Adipose tissue (tissue), 3 donors: ENCODE results near the gene SH3D19. TPM values are rescaled to one million over a fixed set of nuclear protein-coding genes. Genes with fewer than 3 reads are reported as not detected.

Source experiments
- H3K27ac ChIP-seq: one replicate; pipeline ENCODE4 v1.5.1; 2013; ENCODE audit warnings: low read depth, low read length
- WGBS, 3 donors: extraction: QIAGEN DNeasy Blood & Tissue Kit; methylation state at CpG; one replicate each; pipeline ENCODE4 v1.1.7; 2013; 5-methylcytosine and 5-hydroxymethylcytosine counted together
- polyA plus RNA-seq, 3 donors: library from polyadenylated mRNA; stranded (reverse); fragments of 200-250 nt; gene quantifications; one replicate each; pipeline ENCODE4 v1.2.3, GENCODE V29; 2013
- donor health status: healthy with polysubstance abuse.
- donor health status: Bipolar disorder and iron deficiency.
- donor health status: healthy.

SH3D19 gene
- polyA plus RNA-seq, 3 donors: 9.0 to 163 (median 49.0) TPM

DNA sequence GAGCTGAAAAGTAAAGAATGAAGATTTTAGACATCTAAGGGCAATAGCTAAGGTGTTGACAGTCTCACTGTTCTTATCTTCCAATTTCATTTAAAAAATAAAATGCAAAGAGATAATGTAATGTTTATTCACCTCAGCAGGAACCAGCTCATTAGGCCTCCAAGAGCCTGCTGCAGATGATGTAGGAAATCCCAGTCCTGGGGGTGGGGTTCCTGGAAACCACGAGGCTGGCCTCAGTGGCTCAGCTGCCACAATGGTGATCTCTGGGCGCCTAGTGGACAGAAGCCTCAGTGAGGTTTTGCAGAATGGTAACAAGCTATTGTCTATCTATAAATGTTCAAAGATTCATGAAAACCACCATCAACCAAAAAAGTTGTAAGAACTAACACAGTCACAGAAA, 148.7 kb downstream of the SH3D19 start:
- no peak overlapping the region for H3K27ac ChIP-seq
- WGBS, 3 donors: 66 to 88% (median 69%) methylated on average over 2 of the region's 2 CpGs

DNA sequence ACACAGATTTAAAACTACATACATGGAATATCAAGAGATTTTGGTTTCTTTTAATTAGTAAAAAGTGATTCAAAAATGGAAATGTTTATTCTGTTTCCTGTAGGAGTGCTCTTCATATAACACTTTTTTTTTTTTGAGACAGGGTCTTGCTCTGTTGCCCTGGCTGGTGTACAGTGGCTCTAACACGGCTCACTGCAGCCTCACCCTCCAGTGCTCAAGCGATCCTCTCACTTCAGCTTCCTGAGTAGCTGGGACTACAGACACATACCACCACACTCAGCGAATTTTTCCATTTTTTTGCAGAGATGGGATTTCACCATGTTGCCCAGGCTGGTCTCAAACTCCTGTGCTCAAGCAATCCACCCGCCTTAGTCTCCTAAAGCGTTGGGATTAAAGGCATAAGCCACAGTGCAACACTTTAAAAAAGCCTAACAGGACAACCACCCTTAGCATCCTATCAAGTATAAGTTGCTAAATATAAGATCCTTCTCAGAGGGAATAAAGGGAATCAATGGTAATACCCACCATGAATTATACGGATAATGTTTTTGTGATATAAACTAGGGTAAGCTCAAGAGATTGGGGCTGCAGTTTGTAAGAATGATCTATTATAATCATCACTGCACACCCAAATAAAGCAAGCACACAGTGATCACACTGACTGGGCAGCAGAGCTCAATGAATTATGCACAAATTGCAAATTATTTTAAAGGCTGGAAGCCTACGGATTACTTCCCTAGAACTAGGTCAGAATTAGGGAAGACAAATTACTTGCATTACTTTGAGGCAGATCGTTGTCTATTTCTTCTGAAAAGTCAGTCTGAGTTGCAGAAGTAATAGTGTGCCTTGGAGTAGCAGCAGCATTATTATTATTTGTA, 149.4 kb downstream of the SH3D19 start:
- 88 to 91% (median 90%) methylated on average over 8 of the region's 8 CpGs for WGBS, 3 donors
- no peak overlapping the region for H3K27ac ChIP-seq

GRCh38 chr4:151175233-151175632, 150.2 kb downstream of the SH3D19 start:
- no peak overlapping the region for H3K27ac ChIP-seq
- 66 to 82% (median 72%) methylated on average over 7 of the region's 7 CpGs for WGBS, 3 donors

DNA sequence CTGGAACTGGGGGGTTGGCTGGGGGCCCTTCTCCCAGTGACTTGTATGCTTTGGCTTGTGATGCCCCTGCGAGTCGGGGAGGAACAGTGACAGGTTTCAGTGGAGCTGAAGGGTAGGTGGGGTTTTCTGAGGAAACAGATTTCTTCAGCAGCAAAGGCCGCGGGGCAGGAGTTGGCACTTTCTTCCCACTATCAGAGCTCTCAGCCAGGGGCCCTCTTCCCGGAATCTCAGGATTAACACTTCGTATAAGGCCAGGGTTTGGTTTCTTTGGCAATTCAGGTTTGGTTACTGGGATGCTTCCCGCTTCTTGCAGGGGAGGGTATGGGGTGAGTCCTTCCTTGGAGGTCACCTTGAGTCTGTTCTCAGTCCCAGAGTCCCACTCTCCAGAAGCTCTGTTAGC, 150.6 kb downstream of the SH3D19 start:
- H3K27ac ChIP-seq: no peak overlapping the region
- WGBS, 3 donors: 71 to 84% (median 77%) methylated on average over 7 of the region's 7 CpGs

DNA sequence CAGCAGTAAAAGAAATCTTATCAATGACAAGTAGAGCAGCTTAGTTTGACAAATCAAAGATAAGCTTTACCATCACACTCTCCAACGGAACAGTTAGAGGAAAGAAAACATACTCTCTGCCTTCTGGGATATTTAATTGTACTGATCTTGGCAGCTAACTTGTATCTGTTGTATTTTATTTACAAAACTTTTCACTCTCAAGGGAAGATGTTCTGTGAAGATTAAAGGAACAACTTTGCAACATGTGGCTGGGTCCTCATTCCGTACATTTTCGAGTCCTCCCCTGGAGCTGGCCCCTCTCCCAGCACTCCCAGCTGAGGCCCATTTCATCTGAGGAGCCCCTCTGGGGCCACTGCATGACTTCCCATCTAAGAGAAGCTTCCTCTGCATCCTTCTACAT, 151.5 kb downstream of the SH3D19 start:
- H3K27ac ChIP-seq: no peak overlapping the region
- WGBS, 3 donors: 25 to 55% (median 36%) methylated on average over 3 of the region's 3 CpGs

DNA sequence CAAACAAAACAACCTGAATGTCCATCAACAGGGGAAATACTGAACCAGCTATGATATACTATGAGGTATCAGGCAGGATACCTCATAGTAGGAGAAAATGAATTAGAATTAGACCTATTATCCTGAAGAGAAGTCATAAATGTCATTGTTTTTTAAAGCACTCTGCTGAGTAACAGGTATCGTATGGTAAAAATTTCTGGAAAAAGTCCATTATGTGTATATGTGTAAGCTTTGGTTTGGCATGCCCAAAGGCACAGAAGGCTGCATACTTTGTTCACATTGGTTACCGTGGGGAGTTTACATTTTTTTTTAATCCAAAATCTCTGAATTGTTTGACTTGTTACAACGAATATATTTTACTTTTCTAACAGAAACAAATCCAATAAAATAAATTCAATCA, 155.5 kb downstream of the SH3D19 start:
- 71 to 81% (median 74%) methylated on average over 3 of the region's 3 CpGs for WGBS, 3 donors
- H3K27ac ChIP-seq: no peak overlapping the region

- 52 to 77% (median 55%) methylated on average over 7 of the region's 7 CpGs for WGBS, 3 donors
- no peak overlapping the region for H3K27ac ChIP-seq
These were observed 156.2 kb downstream of the SH3D19 start for GRCh38 chr4:151169223-151169622.

DNA sequence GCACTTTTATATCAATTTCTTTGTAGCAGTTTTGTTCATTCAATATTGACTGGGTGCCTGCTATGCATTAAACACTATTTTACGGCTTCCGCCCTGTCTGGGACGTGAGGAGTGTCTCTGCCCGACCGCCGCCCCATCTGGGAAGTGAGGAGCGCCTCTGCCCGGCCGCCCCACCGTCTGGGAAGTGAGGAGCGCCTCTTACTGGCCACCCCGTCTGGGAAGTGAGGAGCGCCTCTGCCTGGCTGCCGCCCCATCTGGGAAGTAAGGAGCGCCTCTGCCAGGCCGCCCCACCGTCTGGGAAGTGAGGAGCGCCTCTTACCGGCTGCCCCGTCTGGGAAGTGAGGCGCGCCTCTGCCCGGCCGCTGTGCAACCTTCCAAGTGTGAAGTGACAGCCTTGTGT, 157.8 kb downstream of the SH3D19 start:
- 96 to 97% (median 96%) methylated on average over 24 of the region's 24 CpGs for WGBS, 3 donors
- no peak overlapping the region for H3K27ac ChIP-seq

DNA sequence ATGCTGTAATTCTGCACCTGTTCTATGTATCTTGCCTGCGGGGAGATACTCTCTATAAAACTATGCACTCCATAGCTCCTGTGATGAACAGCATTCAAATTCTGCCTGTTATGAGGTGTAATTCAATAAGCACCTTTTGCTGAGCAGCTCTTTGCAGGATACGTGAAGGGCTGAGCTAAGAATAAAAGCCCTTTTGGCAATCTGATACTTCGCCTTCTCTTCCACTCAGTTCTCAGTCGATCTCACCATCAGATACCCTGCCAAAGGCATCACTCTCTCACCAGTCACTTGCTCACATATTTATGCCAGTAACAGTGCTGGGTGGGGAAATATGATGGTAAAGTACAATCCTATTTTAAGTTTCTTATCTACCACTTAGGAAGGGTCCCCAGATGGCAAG, 158.8 kb downstream of the SH3D19 start:
- H3K27ac ChIP-seq: no peak overlapping the region

GRCh38 chr4:151165205-151166000, 160.0 kb downstream of the SH3D19 start:
- 74 to 83% (median 75%) methylated on average over 10 of the region's 10 CpGs for WGBS, 3 donors
- no peak overlapping the region for H3K27ac ChIP-seq

More for the DNA sequence above, 158.8 kb downstream of the SH3D19 start:
- WGBS, 3 donors: 75 to 86% (median 79%) methylated on average over 4 of the region's 4 CpGs

GRCh38 chr4:151163855-151164254, 161.6 kb downstream of the SH3D19 start:
- no peak overlapping the region for H3K27ac ChIP-seq
- WGBS, 3 donors: 93 to 100% (median 100%) methylated on average over 1 of the region's 1 CpG

DNA sequence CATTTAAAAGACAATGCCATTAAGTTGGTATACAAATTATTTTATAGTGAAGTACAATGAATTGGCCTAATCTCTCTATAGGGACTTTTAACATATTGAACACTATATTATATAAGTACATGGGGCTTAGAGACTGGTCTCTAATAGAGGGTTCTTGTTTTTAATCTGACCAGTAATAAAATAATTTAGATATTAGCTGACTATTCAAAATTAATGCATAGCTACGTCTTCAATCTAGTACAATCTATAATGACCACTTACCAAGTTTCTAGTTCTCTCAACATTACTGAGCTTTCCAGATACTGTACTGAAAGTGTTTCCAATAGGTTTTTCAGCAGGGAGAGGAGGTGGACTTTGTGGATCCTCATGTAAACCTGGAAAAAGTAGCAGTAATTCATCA, 166.4 kb downstream of the SH3D19 start:
- WGBS, 3 donors: 93 to 97% (median 97%) methylated on average over 1 of the region's 1 CpG

GRCh38 chr4:151157543-151157942, 167.9 kb downstream of the SH3D19 start:
- 97 to 99% (median 98%) methylated on average over 2 of the region's 2 CpGs for WGBS, 3 donors
- no peak overlapping the region for H3K27ac ChIP-seq

More for the DNA sequence above, 166.4 kb downstream of the SH3D19 start:
- H3K27ac ChIP-seq: no peak overlapping the region

DNA sequence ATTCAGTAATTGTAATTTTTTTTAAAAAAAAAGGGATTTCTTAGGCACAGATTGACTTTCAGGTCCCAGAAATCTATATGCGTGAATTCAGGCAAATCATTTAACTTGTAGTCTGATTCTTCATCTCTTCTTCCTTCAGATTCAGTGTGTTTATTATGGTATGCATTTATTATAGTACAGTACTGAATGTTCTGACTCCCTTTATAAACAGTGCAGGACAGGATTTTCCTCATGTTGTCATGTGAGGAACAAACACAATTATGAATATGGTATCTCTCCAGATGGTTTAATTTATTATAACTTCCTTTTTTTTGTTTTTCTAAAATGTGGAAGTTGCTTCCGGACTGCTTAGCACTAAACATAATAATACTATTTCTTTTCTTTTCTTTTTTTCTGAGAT, 171.8 kb downstream of the SH3D19 start:
- no peak overlapping the region for H3K27ac ChIP-seq
- 71 to 90% (median 72%) methylated on average over 2 of the region's 2 CpGs for WGBS, 3 donors

GRCh38 chr4:151152028-151152427, 173.4 kb downstream of the SH3D19 start:
- no peak overlapping the region for H3K27ac ChIP-seq
- WGBS, 3 donors: 4 to 11% (median 6%) methylated on average over 1 of the region's 1 CpG

GRCh38 chr4:151150821-151151580, 174.4 kb downstream of the SH3D19 start:
- 85 to 97% (median 90%) methylated on average over 9 of the region's 9 CpGs for WGBS, 3 donors
- H3K27ac ChIP-seq: no peak overlapping the region

DNA sequence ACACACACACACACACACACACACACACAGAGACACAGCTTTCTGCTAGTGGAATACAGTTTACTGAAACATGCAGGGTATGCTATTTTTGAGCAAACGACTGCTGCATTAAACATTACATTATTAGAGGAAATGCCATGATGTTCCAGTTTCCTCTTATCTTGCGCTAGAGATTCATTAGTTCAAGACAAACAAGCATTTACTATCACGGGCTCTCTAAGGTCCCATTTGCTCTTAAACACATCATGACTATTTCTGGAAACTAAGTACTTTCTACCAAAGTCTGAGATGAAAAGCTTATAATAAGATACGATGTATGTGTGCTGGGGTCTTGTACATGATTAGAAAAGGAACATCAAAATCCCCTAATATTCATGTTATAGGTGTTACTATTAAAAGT, 177.1 kb downstream of the SH3D19 start:
- WGBS, 3 donors: 88 to 93% (median 88%) methylated on average over 4 of the region's 4 CpGs
- H3K27ac ChIP-seq: no peak overlapping the region

DNA sequence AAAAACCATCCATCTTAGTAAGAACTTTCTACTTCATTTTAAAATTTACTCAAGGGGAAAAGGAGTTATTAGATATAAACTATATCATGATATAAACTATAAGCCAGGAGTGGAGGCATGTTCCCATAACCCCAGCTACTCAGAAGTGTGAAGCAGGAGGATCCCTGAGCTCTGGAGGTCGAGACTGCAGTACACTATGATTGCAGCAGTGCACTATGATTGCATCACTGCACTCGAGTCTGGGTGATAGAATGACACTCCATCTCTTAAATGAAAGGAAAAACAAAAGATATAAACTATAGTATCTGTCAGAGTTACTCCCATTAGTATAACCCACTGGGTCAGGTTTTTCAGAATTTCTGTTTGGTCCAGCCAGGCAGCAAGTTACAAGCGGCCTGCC, 178.4 kb downstream of the SH3D19 start:
- H3K27ac ChIP-seq: no peak overlapping the region
- WGBS, 3 donors: 67 to 89% (median 79%) methylated on average over 3 of the region's 3 CpGs
